HL-60 (cell line): Measurements from ENCODE around the gene FARS2.

Source experiments
- DNase-seq, 2 experiments: peaks; one replicate each; pipeline ENCODE4 v3.0.0-alpha.2; 2010 to 2020; ENCODE audit warnings: low read depth in 1 of 2, low spot score in 1 of 2
- H3K27ac ChIP-seq: fragments of 250-450 bp; sonication (Bioruptor Pico); replicated peaks from 2 replicates; pipeline ENCODE4 v1.5.1; 2020; ENCODE audit warnings: mild to moderate bottlenecking, moderate library complexity
- H3K27me3 ChIP-seq: fragments of 250-450 bp; sonication (Bioruptor Pico); 2 replicates; pipeline ENCODE4 v1.5.1; 2021; ENCODE audit warnings: mild to moderate bottlenecking, moderate library complexity; ENCODE audit not compliant: insufficient read depth, poor library complexity, severe bottlenecking
- H3K4me3 ChIP-seq: replicated peaks from 2 replicates; pipeline ENCODE4 v1.5.1; 2011; ENCODE audit warnings: mild to moderate bottlenecking, control low read depth, low read length; ENCODE audit not compliant: insufficient read depth
- GABPA ChIP-seq: IDR thresholded peaks from 2 replicates; pipeline ENCODE4 v1.6.1; 2012; ENCODE audit warnings: low read depth
- POLR2AphosphoS5 ChIP-seq: IDR thresholded peaks from 2 replicates; pipeline ENCODE4 v1.6.1; 2012; ENCODE audit warnings: low read depth
- SPI1 ChIP-seq: IDR thresholded peaks from 2 replicates; pipeline ENCODE4 v1.6.1; 2012; ENCODE audit warnings: low read depth, mild to moderate bottlenecking, borderline replicate concordance
- TF ChIP-seq, protein P1 (sequence below): IDR thresholded peaks from 2 replicates; pipeline ENCODE4 v1.6.1; 2012; ENCODE audit warnings: low read depth; ENCODE audit not compliant: insufficient replicate concordance
- TF ChIP-seq, protein P2 (sequence below): IDR thresholded peaks from one replicate; pipeline ENCODE4 v1.5.1; 2011; ENCODE audit warnings: low read length, control low read depth, inconsistent platforms; ENCODE audit not compliant: insufficient read depth

Gene FARS2

DNA sequence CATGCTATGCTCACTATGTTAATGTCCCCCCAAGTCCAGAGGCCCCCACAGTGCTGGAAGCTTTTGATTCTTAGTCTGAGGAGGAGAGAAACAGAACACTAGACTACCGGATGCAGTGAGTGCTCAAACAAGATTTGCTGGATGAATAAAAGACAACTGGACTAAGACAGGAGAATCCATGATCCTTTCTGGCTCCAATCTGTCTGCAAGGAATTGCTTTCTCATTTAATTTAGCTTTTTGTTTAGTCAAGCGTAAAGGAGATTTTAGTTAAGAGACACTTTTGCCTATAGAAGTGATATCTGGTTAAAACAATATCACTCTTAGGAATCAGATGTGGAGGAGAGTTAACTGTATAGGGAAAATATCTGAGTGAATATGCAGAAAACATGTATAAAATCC, 14.1 kb upstream of the FARS2 start:
- no peak for DNase-seq
- no peak overlapping the region for H3K4me3 ChIP-seq
- no peaks in the 10 kb centered on the region for H3K27me3 ChIP-seq
- TF ChIP-seq GABPA (no peak), SPI1 (no peak), POLR2AphosphoS5 (no peak)
- TF ChIP-seq, protein P1, sequence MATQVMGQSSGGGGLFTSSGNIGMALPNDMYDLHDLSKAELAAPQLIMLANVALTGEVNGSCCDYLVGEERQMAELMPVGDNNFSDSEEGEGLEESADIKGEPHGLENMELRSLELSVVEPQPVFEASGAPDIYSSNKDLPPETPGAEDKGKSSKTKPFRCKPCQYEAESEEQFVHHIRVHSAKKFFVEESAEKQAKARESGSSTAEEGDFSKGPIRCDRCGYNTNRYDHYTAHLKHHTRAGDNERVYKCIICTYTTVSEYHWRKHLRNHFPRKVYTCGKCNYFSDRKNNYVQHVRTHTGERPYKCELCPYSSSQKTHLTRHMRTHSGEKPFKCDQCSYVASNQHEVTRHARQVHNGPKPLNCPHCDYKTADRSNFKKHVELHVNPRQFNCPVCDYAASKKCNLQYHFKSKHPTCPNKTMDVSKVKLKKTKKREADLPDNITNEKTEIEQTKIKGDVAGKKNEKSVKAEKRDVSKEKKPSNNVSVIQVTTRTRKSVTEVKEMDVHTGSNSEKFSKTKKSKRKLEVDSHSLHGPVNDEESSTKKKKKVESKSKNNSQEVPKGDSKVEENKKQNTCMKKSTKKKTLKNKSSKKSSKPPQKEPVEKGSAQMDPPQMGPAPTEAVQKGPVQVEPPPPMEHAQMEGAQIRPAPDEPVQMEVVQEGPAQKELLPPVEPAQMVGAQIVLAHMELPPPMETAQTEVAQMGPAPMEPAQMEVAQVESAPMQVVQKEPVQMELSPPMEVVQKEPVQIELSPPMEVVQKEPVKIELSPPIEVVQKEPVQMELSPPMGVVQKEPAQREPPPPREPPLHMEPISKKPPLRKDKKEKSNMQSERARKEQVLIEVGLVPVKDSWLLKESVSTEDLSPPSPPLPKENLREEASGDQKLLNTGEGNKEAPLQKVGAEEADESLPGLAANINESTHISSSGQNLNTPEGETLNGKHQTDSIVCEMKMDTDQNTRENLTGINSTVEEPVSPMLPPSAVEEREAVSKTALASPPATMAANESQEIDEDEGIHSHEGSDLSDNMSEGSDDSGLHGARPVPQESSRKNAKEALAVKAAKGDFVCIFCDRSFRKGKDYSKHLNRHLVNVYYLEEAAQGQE, result no peak
- TF ChIP-seq, protein P2, sequence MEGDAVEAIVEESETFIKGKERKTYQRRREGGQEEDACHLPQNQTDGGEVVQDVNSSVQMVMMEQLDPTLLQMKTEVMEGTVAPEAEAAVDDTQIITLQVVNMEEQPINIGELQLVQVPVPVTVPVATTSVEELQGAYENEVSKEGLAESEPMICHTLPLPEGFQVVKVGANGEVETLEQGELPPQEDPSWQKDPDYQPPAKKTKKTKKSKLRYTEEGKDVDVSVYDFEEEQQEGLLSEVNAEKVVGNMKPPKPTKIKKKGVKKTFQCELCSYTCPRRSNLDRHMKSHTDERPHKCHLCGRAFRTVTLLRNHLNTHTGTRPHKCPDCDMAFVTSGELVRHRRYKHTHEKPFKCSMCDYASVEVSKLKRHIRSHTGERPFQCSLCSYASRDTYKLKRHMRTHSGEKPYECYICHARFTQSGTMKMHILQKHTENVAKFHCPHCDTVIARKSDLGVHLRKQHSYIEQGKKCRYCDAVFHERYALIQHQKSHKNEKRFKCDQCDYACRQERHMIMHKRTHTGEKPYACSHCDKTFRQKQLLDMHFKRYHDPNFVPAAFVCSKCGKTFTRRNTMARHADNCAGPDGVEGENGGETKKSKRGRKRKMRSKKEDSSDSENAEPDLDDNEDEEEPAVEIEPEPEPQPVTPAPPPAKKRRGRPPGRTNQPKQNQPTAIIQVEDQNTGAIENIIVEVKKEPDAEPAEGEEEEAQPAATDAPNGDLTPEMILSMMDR, result no peak
- no peak overlapping the region for H3K27ac ChIP-seq

DNA sequence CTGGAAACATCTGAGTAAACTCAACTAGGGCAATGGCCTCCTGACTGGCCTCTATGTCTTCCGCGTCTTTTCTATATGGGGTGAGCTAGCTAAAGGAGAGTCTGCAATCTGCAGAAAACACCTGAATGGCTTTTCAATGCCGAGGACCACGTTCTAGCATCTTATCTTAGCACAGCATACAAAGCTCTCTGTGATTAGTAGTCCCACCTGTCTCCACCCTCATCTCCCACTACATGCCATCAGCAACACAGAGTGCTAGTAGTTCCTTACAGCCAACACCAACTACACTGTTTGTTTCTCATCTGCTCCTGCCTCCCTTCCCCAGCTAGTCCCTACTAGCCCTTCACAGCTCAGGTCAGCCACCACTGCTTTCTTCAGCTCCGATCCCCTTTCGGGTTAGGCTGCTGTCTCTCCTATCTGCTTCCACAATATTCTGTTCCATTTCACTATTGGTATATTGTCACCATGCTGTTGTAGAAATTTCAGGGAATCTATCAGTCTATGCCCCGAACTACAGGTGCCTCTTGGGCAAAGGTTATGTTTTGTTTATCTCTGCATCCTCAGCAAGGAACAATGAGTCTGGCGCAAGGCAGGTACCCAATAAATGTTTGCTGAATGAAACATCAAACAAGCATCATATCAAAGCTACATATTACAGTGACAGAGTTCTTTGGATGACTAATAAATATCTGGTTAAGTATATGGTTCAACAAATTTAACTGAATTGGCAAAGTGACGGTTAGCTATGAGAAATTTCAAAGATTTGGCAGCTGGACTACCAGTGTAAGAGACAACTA, 12.8 kb upstream of the FARS2 start:
- TF ChIP-seq, protein P1, result no peak
- TF ChIP-seq, protein P2, result no peak
- no peaks in the 10 kb centered on the region for H3K27me3 ChIP-seq
- no peak for DNase-seq
- no peak overlapping the region for H3K27ac ChIP-seq
- H3K4me3 ChIP-seq, result no peak overlapping the region

DNA sequence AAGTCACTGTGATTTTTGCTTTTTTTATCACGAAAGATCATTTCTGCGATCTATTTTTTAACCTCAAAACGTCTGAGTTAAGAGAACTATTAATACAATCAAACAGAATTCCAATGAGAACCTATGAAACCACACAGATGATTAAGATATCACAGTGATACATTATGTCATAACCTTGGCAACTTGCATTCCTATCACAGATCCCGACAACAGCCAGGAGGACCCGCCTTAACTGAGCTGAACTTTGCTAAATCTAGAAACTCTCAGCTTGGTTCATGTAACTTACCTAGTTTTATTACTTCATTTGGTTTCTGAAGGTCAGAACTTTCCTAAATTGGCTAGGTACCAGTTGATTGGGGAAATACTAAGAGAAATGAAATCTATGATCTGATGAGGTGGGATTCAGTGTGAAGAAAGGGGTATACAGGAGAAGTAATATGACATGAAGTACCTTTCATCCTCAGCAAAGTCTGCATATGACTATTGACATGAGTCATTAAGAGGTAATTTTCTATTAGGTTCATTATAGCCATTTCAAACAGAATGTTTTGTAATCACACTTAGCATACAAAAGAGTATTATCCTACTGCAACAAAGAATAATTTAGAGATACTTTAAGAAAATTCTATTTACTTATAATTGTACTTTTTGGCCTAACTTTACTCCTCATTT, 11.7 kb upstream of the FARS2 start:
- H3K27me3 ChIP-seq, result no peaks in the 10 kb centered on the region
- H3K27ac ChIP-seq, result no peak overlapping the region
- no peak overlapping the region for H3K4me3 ChIP-seq
- no peak for TF ChIP-seq POLR2AphosphoS5
- TF ChIP-seq, protein P1, result no peak
- TF ChIP-seq SPI1, result no peak
- no peak for TF ChIP-seq GABPA
- TF ChIP-seq, protein P2, result no peak
- DNase-seq, result no peak
